Fibroblast of villous mesenchyme (primary cell): ENCODE data around the gene BTBD9. TPM values are rescaled to one million over a fixed set of nuclear protein-coding genes. Genes with fewer than 3 reads are reported as not detected.

ENCODE experiments used
- DNase-seq: peaks from one replicate; pipeline ENCODE4 v3.0.0-alpha.2; 2010; ENCODE audit warnings: low read depth
- H3K4me3 ChIP-seq: 2 replicates; pipeline ENCODE4 v1.5.1; 2011; ENCODE audit warnings: low read depth, mild to moderate bottlenecking, low read length
- CTCF ChIP-seq: IDR thresholded peaks from 2 replicates; pipeline ENCODE4 v1.5.1; 2012; ENCODE audit warnings: low read depth, mild to moderate bottlenecking, low read length; ENCODE audit not compliant: insufficient read depth
- total RNA-seq: library from RNA; depleted of rRNA; stranded (reverse); fragments of >200 nt; gene quantifications from 2 replicates; pipeline ENCODE4 v1.2.3, GENCODE V29; 2012

The BTBD9 gene
- total RNA-seq, 1 donor, result 12.1 TPM

GRCh38 chr6:38617856-38618255 is 21.9 kb downstream of the BTBD9 start:
- no peak for TF ChIP-seq CTCF
- H3K4me3 ChIP-seq, result no peak overlapping the region
- no peak for DNase-seq

DNA sequence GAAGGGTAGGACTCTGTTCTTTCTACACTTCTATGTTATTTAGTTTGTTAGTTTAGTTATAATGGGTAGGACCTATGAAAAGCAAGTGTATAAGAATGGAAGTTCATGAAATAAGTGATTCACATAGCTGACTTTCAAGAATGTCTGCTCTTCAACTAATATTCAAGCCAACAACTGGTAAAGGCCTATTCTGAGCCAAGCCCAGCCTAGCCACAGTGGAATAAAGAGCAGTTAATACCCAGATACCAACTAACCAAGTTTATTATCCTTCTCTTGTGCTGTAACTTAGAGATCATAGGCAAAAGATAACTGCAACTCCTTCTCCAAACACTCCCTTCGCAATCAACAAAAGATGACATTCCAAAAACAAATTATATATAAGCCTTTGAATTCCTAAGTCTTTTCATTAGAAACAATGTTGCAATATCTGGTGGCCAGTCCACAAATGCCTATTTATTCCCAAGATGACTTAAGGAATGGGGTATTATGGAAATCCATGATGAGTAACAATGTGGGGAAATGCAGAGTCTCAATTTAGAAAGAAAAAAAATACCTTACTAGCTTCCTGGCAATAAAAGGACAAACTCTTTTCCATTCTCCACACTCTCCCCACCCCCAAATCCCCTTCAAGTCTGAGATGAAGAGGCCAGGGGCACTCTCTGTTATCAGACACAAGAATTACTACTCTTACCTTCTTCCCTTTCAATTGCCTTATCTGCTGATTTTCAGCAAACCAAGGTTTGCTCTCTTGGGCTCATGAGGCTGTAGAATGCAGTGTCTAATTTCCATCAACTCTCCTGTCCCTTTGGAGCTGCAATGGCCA is 27.4 kb downstream of the BTBD9 start:
- TF ChIP-seq CTCF, result no peak
- peak; percentile 84 for DNase-seq
- H3K4me3 ChIP-seq, result no peak overlapping the region

- H3K4me3 ChIP-seq, result no peak overlapping the region
- no peak for TF ChIP-seq CTCF
- DNase-seq, result peak; percentile 27
Measured at GRCh38 chr6:38610050-38610625, 29.6 kb downstream of the BTBD9 start.

GRCh38 chr6:38604700-38605099 is 35.0 kb downstream of the BTBD9 start:
- TF ChIP-seq CTCF, result no peak
- H3K4me3 ChIP-seq, result no peak overlapping the region
- peak; percentile 33 for DNase-seq

GRCh38 chr6:38603966-38604365 is 35.8 kb downstream of the BTBD9 start:
- TF ChIP-seq CTCF, result no peak
- peak; percentile 68 for DNase-seq

GRCh38 chr6:38603496-38603895 is 36.2 kb downstream of the BTBD9 start:
- H3K4me3 ChIP-seq, result no peak overlapping the region
- no peak for TF ChIP-seq CTCF
- no peak for DNase-seq

More at GRCh38 chr6:38603966-38604365, 35.8 kb downstream of the BTBD9 start:
- no peak overlapping the region for H3K4me3 ChIP-seq
